ENCODE measurements around the gene FRMD4A. TPM values are rescaled to one million over a fixed set of nuclear protein-coding genes. Genes with fewer than 3 reads are reported as not detected.

Gene FRMD4A
- total RNA-seq, 1 experiment from 2014 or later: 19.6 TPM

DNA sequence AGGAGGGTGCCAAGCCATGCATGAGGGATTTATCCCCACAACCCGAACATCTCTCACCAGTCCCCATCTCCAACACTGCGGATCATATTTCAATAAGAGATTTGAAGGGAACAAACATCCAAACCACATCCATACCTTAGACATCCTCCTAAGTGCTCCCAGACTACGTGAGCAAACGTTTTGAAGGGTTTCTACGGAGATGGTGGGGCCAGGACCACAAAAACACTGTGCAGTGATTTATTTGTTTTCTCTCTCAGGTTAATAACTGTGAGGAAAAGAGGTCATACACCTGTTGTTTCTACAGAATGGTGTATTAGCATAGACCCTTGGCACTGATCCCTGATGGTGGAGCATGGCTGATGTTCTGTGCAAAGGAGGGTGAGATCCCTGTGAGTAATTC lies 277.8 kb downstream of the FRMD4A start:
- Histone ChIP-seq H3T11ph (ENCODE audit: low read length) (no peak overlapping the region), H2BK5ac (ENCODE audit: insufficient read length, low read length) (no peak overlapping the region), H3K4me1 (ENCODE audit: insufficient read depth, low read length) (peaks cover 6% of the 10 kb centered on the region), H3K18ac (ENCODE audit: insufficient read length, low read depth, low read length) (no peak overlapping the region), H2BK120ac (ENCODE audit: low read depth, low read length, poor library complexity, severe bottlenecking) (no peak overlapping the region), H2BK20ac (ENCODE audit: low read depth, low read length, poor library complexity, severe bottlenecking) (no peak overlapping the region), H3K23ac (ENCODE audit: insufficient read length, low read depth, low read length) (no peak overlapping the region), H3K27ac (ENCODE audit: insufficient read length, low read depth, low read length) (no peak overlapping the region), H3K79me1 (ENCODE audit: insufficient read depth, low read depth, low read length, poor library complexity, severe bottlenecking) (no peaks in the 10 kb centered on the region), H4K20me1 (ENCODE audit: control insufficient read depth, insufficient read depth, insufficient read length) (no peaks in the 10 kb centered on the region), H4K5ac (ENCODE audit: insufficient read length, low read depth, low read length) (no peak overlapping the region), H2BK12ac (ENCODE audit: insufficient read length, low read depth, low read length) (no peak overlapping the region), H3K4me2 (ENCODE audit: insufficient read depth, insufficient read length, low read length) (no peak overlapping the region), H3K27me3 (ENCODE audit: insufficient read depth, low read length) (no peaks in the 10 kb centered on the region), H3K9ac (ENCODE audit: extremely low read depth, insufficient read length, low read length) (no peak overlapping the region), H3K79me2 (ENCODE audit: insufficient read depth, low read length) (no peaks in the 10 kb centered on the region), H3K14ac (ENCODE audit: insufficient read depth, low read length) (no peak overlapping the region), H4K8ac (replicated peaks; ENCODE audit: insufficient read length, low read depth, low read length) (no peak overlapping the region), H2AK5ac (ENCODE audit: insufficient read length, low read length) (no peak overlapping the region), H3K9me3 (ENCODE audit: control insufficient read depth, low read depth, low read length) (no peaks in the 10 kb centered on the region), H2AFZ (ENCODE audit: low read length) (no peak overlapping the region), H3K23me2 (ENCODE audit: insufficient read length, low read depth, low read length, poor library complexity, severe bottlenecking) (no peaks in the 10 kb centered on the region), H3K56ac (ENCODE audit: insufficient read length, low read depth, low read length) (no peak overlapping the region), H4K91ac (ENCODE audit: insufficient read length, low read depth, low read length) (no peak overlapping the region), H2BK15ac (ENCODE audit: low read depth, low read length) (no peak overlapping the region), H3K4ac (ENCODE audit: low read depth, low read length) (no peak overlapping the region)
- Mint-ChIP-seq H3K4me3 (no peak overlapping the region), H3K9me3 (peaks cover 20 to 23% of the 10 kb centered on the region in 2 experiments), H3K27me3 (ENCODE audit: low read depth) (no peaks in the 10 kb centered on the region; the same call in 1 of the 2 replicates), H3K36me3 (ENCODE audit: insufficient read depth in 1 of 3, low read depth in 3 of 3) (peaks cover 4 to 12% (median 11%) of the 10 kb centered on the region in 3 experiments), H3K27ac (no peak overlapping the region; a peak in 1 of 7 replicates), H3K4me1 (peaks cover 12 to 17% of the 10 kb centered on the region in 2 experiments)
- WGBS (ENCODE audit: extremely low coverage, insufficient read length, low lambda C conversion rate): no CpG with 5 or more reads among the region's 5 CpGs
- TF ChIP-seq, protein P1, sequence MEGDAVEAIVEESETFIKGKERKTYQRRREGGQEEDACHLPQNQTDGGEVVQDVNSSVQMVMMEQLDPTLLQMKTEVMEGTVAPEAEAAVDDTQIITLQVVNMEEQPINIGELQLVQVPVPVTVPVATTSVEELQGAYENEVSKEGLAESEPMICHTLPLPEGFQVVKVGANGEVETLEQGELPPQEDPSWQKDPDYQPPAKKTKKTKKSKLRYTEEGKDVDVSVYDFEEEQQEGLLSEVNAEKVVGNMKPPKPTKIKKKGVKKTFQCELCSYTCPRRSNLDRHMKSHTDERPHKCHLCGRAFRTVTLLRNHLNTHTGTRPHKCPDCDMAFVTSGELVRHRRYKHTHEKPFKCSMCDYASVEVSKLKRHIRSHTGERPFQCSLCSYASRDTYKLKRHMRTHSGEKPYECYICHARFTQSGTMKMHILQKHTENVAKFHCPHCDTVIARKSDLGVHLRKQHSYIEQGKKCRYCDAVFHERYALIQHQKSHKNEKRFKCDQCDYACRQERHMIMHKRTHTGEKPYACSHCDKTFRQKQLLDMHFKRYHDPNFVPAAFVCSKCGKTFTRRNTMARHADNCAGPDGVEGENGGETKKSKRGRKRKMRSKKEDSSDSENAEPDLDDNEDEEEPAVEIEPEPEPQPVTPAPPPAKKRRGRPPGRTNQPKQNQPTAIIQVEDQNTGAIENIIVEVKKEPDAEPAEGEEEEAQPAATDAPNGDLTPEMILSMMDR (conservative IDR thresholded peaks at IDR 0.05): no peak
- no peak for DNase-seq

All from H9 (cell line).